PFSK-1 (cell line): ENCODE measurements around the gene LMF2.

Experiments used
- FOXP2 ChIP-seq: optimal IDR thresholded peaks from 2 replicates; pipeline ENCODE3; 2011; ENCODE audit warnings: borderline replicate concordance, control low read depth, inconsistent platforms; ENCODE audit not compliant: insufficient read depth; ENCODE audit errors: extremely low read length, extremely low read depth
- POLR2AphosphoS5 ChIP-seq: IDR thresholded peaks from 2 replicates; pipeline ENCODE4 v1.6.1; 2012; ENCODE audit warnings: low read depth, mild to moderate bottlenecking, control low read depth, low read length, moderate library complexity
- SIN3A ChIP-seq: IDR thresholded peaks from 2 replicates; pipeline ENCODE4 v1.6.1; 2012; ENCODE audit warnings: mild to moderate bottlenecking, low read length, moderate library complexity, borderline replicate concordance; ENCODE audit not compliant: insufficient read depth
- TAF1 ChIP-seq: IDR thresholded peaks from 2 replicates; pipeline ENCODE4 v1.6.1; 2012; ENCODE audit warnings: low read length, control low read depth, borderline replicate concordance; ENCODE audit not compliant: insufficient read depth
- TF ChIP-seq, protein P1 (sequence below), 2 experiments: IDR thresholded peaks; 2 replicates each; pipeline versions ENCODE4 v1.6.1 to v1.8.0; 2011 to 2012; ENCODE audit warnings: low read depth in 2 of 2, low read length in 2 of 2, control low read depth in 1 of 2, inconsistent platforms in 1 of 2, mild to moderate bottlenecking in 1 of 2, moderate library complexity in 1 of 2; ENCODE audit not compliant: insufficient read depth in 1 of 2

DNA sequence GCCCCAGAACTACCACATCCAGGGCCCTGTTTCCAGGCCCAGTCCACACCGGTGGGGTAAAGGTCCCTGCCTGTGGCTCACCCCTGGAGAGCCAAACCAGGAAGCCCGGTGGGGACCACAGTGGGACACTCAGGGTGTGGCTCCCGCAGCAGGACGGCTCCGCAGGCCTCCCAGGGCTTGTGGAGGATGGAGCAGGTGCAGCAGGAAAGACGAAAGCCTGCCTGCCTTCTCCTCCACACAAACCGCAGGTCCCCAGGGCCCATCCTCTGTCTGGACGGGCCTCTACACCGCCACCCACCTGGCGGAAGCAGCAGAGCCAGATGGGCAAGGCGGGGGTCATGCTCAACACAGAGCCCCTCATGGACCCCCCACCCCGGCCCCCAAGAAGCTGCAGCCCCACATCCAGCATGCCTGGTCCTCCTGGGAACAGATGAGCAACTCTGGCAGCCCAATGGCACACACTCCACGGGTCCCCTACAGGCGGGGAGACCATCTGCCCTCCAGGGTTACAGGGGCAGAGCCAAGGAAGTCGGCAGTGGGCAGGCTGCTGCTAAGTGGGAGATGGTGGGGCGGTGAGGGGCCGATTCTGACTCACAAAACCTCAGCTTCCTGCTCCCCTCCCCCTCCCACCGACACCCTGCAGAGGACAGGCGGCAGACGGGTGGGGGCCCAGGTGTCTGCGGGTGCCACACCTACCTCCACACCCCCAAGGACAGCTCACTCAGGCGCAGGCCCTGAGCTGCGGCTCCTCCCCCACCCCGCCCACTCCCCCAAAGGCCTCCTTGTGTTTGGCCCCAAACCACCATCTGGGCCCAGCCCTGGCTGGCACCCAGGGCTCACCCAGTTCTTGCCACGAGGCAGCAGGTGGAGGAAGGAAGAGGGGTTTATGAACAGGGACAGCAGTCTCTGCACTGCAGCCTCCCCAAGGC, 37.9 kb downstream of the LMF2 start:
- TF ChIP-seq, protein P1, sequence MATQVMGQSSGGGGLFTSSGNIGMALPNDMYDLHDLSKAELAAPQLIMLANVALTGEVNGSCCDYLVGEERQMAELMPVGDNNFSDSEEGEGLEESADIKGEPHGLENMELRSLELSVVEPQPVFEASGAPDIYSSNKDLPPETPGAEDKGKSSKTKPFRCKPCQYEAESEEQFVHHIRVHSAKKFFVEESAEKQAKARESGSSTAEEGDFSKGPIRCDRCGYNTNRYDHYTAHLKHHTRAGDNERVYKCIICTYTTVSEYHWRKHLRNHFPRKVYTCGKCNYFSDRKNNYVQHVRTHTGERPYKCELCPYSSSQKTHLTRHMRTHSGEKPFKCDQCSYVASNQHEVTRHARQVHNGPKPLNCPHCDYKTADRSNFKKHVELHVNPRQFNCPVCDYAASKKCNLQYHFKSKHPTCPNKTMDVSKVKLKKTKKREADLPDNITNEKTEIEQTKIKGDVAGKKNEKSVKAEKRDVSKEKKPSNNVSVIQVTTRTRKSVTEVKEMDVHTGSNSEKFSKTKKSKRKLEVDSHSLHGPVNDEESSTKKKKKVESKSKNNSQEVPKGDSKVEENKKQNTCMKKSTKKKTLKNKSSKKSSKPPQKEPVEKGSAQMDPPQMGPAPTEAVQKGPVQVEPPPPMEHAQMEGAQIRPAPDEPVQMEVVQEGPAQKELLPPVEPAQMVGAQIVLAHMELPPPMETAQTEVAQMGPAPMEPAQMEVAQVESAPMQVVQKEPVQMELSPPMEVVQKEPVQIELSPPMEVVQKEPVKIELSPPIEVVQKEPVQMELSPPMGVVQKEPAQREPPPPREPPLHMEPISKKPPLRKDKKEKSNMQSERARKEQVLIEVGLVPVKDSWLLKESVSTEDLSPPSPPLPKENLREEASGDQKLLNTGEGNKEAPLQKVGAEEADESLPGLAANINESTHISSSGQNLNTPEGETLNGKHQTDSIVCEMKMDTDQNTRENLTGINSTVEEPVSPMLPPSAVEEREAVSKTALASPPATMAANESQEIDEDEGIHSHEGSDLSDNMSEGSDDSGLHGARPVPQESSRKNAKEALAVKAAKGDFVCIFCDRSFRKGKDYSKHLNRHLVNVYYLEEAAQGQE (IDR thresholded peaks at IDR 0.05; ENCODE audit: insufficient read depth in 1 of 2, low read depth in 2 of 2, low read length in 2 of 2), result no peak
- TF ChIP-seq POLR2AphosphoS5 (no peak), TAF1 (no peak), SIN3A (no peak), FOXP2 (no peak)
